K562 (cell line): Measurements from ENCODE around the gene UBASH3B. TPM values are rescaled to one million over a fixed set of nuclear protein-coding genes. Genes with fewer than 3 reads are reported as not detected.

Source experiments
- NRF1 ChIP-seq, 2 experiments: fragments of 450-650 bp; IDR thresholded peaks in 1 of 2; conservative IDR thresholded peaks in 1 of 2; 2 replicates each; pipeline ENCODE4 v1.6.1; 2014; ENCODE audit warnings: mild to moderate bottlenecking in 2 of 2
- polyA plus RNA-seq, 8 experiments: library from polyadenylated mRNA; depleted of rRNA in 4 of 8; stranded (reverse) in 5 of 8; unstranded in 3 of 8; fragments of >200 nt; fragmentation: Nextera tagmentation in 2 of 8; fragmentation: Illumina TruSeq in 1 of 8; extraction: Ambion mirVana in 2 of 8; extraction: Trizol in 1 of 8; gene quantifications; 2 replicates each; pipeline versions ENCODE4 v1.2.1 to v1.2.3, GENCODE V29; 2011 to 2014; ENCODE audit warnings: inconsistent platforms in 1 of 8, missing spikeins in 1 of 8
- total RNA-seq, 7 experiments: library from RNA; depleted of rRNA in 6 of 7; stranded (reverse); fragments of >200 nt in 6 of 7; fragmentation: Illumina TruSeq in 2 of 7; extraction: Trizol in 2 of 7; gene quantifications; 2 replicates each; pipeline versions ENCODE4 v1.2.1 to v1.2.3, GENCODE V29; 2011 to 2021; ENCODE audit warnings: low replicate concordance in 1 of 7
- TF ChIP-seq, protein P1 (sequence below), 2 experiments: fragments of 450-650 bp; formaldehyde crosslinking in 1 of 2; IDR thresholded peaks; 2 replicates each; pipeline versions ENCODE4 v1.4.0 to v1.6.1; 2014 to 2020; ENCODE audit warnings: mild to moderate bottlenecking in 2 of 2, borderline replicate concordance in 1 of 2, low read depth in 1 of 2
- TF ChIP-seq, protein P2 (sequence below): fragments of 250-450 bp; sonication (Bioruptor Pico); IDR thresholded peaks from 2 replicates; pipeline ENCODE4 v1.4.0; 2020

The UBASH3B gene
- total and polyA plus RNA-seq, 9 of the 15 experiments (the other 6 are each of a cell fraction or from before 2014, with no cell fraction given) = 0.01 to 0.31 (median 0.08) TPM; not detected in 2

DNA sequence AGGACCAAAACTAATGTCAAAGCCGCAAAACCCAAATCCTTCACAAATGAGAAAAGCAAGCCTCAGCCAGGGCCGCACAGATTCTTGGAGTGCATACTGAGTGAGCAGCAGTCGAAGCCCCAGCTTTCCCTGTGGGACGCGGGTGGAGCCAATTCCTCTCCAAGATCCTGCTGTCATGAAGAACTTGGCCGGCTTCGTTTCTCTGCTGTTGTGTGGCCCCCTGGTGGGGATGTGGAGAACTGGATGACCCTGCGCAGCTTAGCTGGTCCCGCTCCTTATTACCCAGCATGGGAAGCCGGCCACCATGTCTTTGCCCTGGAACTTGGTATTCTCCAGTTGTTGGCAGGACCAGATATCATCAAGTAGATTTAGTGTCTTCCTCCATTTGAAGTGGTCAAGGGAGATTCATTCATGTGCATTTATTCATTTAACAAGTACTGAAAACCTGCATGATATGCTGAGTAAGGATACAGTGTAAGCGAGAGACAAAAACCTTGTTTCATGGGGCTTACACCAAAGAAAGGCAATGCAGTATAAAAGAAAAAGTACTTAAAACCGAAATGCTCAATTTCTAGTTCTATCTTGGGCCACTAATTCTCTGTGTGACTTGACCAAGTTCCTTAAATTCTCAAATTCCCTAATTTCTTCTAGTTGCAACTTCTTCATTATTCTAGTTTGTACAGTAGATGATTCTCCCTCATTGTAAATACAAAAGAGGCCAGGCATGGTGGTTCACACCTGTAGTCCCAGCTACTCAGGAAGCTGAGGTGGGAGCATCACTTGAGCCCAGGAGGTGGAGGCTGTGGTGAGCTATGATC, 126.1 kb downstream of the UBASH3B start (continued):
- TF ChIP-seq, protein P1, sequence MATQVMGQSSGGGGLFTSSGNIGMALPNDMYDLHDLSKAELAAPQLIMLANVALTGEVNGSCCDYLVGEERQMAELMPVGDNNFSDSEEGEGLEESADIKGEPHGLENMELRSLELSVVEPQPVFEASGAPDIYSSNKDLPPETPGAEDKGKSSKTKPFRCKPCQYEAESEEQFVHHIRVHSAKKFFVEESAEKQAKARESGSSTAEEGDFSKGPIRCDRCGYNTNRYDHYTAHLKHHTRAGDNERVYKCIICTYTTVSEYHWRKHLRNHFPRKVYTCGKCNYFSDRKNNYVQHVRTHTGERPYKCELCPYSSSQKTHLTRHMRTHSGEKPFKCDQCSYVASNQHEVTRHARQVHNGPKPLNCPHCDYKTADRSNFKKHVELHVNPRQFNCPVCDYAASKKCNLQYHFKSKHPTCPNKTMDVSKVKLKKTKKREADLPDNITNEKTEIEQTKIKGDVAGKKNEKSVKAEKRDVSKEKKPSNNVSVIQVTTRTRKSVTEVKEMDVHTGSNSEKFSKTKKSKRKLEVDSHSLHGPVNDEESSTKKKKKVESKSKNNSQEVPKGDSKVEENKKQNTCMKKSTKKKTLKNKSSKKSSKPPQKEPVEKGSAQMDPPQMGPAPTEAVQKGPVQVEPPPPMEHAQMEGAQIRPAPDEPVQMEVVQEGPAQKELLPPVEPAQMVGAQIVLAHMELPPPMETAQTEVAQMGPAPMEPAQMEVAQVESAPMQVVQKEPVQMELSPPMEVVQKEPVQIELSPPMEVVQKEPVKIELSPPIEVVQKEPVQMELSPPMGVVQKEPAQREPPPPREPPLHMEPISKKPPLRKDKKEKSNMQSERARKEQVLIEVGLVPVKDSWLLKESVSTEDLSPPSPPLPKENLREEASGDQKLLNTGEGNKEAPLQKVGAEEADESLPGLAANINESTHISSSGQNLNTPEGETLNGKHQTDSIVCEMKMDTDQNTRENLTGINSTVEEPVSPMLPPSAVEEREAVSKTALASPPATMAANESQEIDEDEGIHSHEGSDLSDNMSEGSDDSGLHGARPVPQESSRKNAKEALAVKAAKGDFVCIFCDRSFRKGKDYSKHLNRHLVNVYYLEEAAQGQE (IDR thresholded peaks at IDR 0.05; ENCODE audit: borderline replicate concordance) = peak; percentile 72; the same call in 1 of the 2 replicates
- TF ChIP-seq, protein P1 (CRISPR knock-in tag; IDR thresholded peaks at IDR 0.05; ENCODE audit: low read depth) = no peak
- TF ChIP-seq, protein P2, sequence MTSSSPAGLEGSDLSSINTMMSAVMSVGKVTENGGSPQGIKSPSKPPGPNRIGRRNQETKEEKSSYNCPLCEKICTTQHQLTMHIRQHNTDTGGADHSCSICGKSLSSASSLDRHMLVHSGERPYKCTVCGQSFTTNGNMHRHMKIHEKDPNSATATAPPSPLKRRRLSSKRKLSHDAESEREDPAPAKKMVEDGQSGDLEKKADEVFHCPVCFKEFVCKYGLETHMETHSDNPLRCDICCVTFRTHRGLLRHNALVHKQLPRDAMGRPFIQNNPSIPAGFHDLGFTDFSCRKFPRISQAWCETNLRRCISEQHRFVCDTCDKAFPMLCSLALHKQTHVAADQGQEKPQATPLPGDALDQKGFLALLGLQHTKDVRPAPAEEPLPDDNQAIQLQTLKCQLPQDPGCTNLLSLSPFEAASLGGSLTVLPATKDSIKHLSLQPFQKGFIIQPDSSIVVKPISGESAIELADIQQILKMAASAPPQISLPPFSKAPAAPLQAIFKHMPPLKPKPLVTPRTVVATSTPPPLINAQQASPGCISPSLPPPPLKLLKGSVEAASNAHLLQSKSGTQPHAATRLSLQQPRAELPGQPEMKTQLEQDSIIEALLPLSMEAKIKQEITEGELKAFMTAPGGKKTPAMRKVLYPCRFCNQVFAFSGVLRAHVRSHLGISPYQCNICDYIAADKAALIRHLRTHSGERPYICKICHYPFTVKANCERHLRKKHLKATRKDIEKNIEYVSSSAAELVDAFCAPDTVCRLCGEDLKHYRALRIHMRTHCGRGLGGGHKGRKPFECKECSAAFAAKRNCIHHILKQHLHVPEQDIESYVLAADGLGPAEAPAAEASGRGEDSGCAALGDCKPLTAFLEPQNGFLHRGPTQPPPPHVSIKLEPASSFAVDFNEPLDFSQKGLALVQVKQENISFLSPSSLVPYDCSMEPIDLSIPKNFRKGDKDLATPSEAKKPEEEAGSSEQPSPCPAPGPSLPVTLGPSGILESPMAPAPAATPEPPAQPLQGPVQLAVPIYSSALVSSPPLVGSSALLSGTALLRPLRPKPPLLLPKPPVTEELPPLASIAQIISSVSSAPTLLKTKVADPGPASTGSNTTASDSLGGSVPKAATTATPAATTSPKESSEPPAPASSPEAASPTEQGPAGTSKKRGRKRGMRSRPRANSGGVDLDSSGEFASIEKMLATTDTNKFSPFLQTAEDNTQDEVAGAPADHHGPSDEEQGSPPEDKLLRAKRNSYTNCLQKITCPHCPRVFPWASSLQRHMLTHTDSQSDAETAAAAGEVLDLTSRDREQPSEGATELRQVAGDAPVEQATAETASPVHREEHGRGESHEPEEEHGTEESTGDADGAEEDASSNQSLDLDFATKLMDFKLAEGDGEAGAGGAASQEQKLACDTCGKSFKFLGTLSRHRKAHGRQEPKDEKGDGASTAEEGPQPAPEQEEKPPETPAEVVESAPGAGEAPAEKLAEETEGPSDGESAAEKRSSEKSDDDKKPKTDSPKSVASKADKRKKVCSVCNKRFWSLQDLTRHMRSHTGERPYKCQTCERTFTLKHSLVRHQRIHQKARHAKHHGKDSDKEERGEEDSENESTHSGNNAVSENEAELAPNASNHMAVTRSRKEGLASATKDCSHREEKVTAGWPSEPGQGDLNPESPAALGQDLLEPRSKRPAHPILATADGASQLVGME (CRISPR knock-in tag) = no peak
- TF ChIP-seq NRF1 (conservative IDR thresholded peaks at IDR 0.05 in 1 of 2, IDR thresholded peaks at IDR 0.05 in 1 of 2) = peak; percentile 61 to 65
